Upper lobe of left lung (tissue), 4 donors: ENCODE results near the gene OR2M2.

Experiments used
- CTCF ChIP-seq, 6 experiments: fragments of 450-650 bp in 4 of 6; fragments of 200-600 bp in 2 of 6; sonication (generic) in 2 of 6; IDR thresholded peaks; one replicate each; pipeline ENCODE4 v1.5.1; 2016 to 2019; ENCODE audit warnings: antibody characterized with exemption in 6 of 6
- POLR2A ChIP-seq, 4 donors: fragments of 450-650 bp; IDR thresholded peaks; one replicate each; pipeline ENCODE4 v1.5.1; 2016 to 2017; ENCODE audit warnings: antibody characterized with exemption in 4 of 4, mild to moderate bottlenecking in 2 of 4
- POLR2AphosphoS5 ChIP-seq, 2 donors: sonication (generic); formaldehyde crosslinking; IDR thresholded peaks; one replicate each; pipeline ENCODE4 v1.5.1; 2017; ENCODE audit warnings: antibody characterized with exemption in 2 of 2

GRCh38 chr1:248187363-248187762 is 12.7 kb downstream of the OR2M2 start:
- TF ChIP-seq POLR2A (IDR thresholded peaks at IDR 0.05) (no peak), CTCF (IDR thresholded peaks at IDR 0.05) (no peak), POLR2AphosphoS5 (IDR thresholded peaks at IDR 0.05) (no peak)
